Esophagus squamous epithelium (tissue), 4 donors: Measurements from ENCODE around the gene PANK1.

Source experiments
- CTCF ChIP-seq, 6 experiments: fragments of 450-650 bp in 4 of 6; fragments of 200-600 bp in 2 of 6; sonication (generic) in 2 of 6; IDR thresholded peaks; one replicate each; pipeline ENCODE4 v1.5.1; 2016 to 2019; ENCODE audit warnings: antibody characterized with exemption in 6 of 6, mild to moderate bottlenecking in 4 of 6, moderate library complexity in 4 of 6
- POLR2A ChIP-seq, 4 donors: fragments of 450-650 bp; IDR thresholded peaks; one replicate each; pipeline ENCODE4 v1.6.1; 2017; ENCODE audit warnings: antibody characterized with exemption in 4 of 4, mild to moderate bottlenecking in 4 of 4, moderate library complexity in 3 of 4

- no peak for TF ChIP-seq CTCF (IDR thresholded peaks at IDR 0.05)
- no peak for TF ChIP-seq POLR2A (IDR thresholded peaks at IDR 0.05)
Observed at GRCh38 chr10:89621438-89621837, 23.6 kb downstream of the PANK1 start.
